HG03439 (cell line): Measurements from ENCODE around the gene MATN1.
"Not testable (repeated sequence)": the region's sequence is repeated elsewhere in the genome, so short reads cannot be mapped to it uniquely, and the experiment has no call there.

Source experiments
- ATAC-seq: cut with Tn5 transposase; IDR thresholded peaks from one replicate; pipeline ENCODE4 v1.9.1; 2021; ENCODE audit warnings: mild to moderate bottlenecking, moderate library complexity; ENCODE audit not compliant: unreplicated experiment

MATN1 gene

DNA sequence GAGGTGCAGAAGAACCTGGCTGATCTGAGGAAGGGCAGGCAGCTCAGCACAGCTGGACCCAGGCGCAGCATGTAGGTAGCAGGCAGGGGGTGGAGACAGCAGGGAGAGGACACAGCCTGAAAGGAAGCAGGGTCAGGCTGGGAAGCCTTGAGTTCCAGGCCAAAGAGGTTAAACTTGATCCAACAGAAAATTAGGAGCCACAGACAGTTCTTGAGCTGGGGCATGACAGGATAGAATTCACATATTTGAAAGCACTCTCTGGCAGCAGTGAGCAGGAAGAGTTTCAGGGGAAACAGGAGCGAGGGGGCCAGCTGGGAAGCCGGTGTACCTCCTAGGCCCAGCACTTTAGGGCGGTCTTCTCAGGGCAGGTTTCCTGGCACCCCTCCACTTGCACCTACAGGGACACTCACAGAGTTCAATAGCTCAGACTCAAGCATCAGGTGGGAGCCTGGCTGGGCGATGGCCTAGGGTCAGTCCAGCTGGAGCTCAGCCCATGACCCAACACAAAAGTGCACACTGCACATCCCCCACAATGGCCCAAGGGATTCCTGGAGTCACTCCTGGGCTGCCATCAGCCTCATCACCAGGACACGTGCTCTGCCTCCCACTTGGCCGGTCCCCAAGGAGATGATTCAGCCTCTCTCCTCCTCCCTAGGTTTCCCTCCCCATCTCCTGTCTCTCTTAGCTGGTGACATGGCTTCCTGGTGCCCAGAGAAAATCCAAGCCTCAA, 22.7 kb downstream of the MATN1 start:
- ATAC-seq: no peak

GRCh38 chr1:30699762-30700161, 23.6 kb downstream of the MATN1 start:
- ATAC-seq: no peak

GRCh38 chr1:30698401-30698981, 24.9 kb downstream of the MATN1 start:
- ATAC-seq: no peak

- no peak for ATAC-seq
Observed at GRCh38 chr1:30697571-30698376, 25.6 kb downstream of the MATN1 start.

DNA sequence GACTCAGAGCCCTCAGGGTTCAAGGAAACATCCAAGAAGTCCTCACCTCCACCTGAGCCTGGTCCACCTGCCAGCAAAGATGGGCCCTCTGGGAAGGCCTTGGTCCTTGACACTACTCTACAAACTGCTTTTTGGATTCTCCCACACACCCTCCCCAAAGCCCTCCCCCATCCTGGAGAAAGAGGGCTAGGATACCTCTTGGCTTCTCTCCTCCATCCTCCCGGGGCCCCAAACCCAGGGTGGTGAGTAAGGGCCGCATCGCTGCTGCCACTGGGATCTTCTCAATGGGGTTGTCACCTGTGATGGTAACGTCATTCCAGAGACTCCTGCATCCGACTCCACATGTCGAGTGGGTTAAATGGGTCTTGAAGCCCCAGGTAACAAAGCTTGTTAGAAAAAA, 26.6 kb downstream of the MATN1 start:
- ATAC-seq: no peak

DNA sequence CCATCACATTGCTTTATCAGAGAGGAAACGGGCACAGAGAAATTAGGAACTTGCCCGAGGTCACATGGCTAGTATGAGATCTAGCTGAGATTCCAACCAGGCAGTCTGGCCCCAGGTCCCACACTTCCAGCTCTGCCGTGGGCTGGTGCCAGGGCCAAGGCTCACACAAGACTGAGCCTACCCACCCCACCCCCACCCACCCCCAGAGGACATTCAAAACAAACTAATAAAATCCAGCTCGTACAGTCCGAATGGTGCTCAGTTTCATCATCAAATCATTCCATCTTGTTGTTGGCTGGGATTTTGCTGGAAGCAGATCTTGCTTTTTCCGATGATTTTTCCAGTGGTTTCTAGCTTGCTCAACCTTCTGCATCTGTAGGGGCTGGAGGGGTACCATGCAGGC, 27.9 kb downstream of the MATN1 start:
- no peak for ATAC-seq

DNA sequence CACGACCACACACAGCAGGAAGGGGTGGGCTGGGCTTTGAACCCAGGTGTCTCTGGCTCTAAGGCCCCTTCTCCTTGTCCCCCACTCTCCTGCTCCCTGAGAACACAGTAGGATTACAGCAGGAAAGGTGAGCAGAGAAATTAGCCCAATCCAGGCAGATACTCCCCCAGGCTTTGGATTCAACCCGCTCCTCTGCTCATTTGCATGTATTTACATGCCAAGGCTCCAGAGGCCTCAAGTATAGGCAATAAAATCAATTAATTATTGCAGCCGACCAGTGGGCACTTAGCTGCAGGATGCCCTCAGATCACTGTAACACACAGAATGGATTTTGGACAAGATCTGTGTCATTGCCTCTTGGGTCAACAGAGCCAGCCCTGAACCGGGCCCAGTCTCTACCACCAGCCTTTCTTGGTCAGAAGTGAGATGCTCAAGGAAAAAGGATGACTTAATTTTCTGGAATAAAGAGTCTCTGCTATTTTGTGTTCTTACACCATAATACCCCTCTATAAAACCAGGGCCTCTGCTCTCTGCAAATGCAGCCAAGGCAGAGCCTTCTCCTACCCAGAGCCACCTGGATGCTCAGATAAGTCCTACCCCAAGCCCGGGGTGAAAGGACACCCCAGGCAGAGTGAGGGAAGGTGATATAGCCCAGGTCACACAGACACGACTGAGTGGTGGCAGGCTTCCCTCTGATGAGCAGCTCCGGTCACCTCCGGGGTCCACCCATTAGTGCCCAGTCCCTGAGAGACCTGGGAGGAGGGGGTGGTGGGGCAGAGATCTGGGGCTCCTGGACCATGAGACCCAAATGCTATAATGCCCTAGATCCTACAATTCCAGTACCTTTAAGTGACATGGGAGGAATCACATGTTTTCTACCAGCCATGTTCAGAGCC, 28.9 kb downstream of the MATN1 start:
- ATAC-seq: no peak

GRCh38 chr1:30693822-30694221, 29.6 kb downstream of the MATN1 start:
- ATAC-seq: no peak

- ATAC-seq: no peak
Observed at GRCh38 chr1:30693366-30693765, 30.0 kb downstream of the MATN1 start.

DNA sequence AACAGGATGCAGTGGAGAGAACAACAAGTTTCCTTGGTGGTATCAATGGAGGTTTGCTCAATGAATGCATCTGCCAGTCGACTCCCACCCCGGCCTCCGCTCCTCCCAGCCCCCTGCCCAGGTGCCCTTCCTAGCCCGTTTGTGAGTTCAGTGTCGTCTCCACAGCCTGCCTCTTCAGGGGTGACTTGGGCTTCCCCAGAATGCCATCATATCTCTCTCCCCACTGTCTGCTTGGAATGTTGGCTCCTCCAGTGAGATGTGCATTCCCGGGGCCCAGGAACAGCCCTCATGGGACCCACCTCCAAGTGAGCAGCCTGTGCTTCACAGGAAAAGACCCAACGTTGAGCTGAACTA, 30.5 kb downstream of the MATN1 start:
- no peak for ATAC-seq

GRCh38 chr1:30692201-30692947, 31.0 kb downstream of the MATN1 start:
- no peak for ATAC-seq

- no peak for ATAC-seq
Observed at GRCh38 chr1:30691480-30691879, 31.9 kb downstream of the MATN1 start.

- ATAC-seq: no peak
Observed at GRCh38 chr1:30689901-30690645, 33.3 kb downstream of the MATN1 start.

DNA sequence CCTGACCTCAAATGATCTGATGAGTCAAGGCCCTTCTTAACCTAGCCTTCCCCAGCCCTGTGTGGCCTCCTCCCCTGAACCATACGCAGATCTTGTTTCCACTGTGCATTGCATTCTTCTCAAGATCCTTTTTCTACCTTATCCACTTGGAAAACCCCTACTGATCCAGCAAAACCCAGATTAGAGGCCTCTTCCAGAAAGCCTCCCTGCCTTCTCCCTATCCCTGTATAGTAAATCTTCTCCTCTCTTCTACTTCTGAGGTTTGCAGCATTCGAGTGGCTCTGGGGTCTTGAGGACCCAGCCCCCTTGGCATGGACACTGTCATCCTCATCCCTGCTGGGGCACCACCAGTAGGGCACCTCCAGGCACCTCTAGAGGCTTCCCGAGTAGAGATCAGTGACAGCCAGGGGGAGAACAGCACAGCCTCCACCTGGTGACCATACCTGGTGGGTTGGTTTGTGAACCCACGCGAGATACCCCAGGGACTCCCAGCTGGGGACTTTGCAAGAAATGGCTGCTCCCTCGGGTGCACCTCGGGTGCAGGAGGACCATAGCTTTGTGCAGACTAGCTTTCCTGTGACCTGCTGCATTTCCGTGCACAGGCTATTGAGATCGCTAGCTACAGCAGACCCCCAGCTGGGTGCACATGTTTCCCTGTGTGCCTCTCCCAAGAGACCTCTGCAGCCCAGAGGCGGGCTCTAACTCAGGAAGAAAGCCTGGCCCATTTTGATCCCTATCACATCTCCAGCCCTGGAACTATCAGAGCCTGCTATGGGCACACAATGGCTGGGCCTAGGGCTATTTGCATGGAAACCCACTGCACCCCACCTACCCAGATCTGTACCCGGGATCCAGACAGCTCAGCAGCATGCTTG, 34.2 kb downstream of the MATN1 start:
- ATAC-seq: no peak

- not testable (repeated sequence) for ATAC-seq
Observed at GRCh38 chr1:30688516-30688915, 34.9 kb downstream of the MATN1 start.

DNA sequence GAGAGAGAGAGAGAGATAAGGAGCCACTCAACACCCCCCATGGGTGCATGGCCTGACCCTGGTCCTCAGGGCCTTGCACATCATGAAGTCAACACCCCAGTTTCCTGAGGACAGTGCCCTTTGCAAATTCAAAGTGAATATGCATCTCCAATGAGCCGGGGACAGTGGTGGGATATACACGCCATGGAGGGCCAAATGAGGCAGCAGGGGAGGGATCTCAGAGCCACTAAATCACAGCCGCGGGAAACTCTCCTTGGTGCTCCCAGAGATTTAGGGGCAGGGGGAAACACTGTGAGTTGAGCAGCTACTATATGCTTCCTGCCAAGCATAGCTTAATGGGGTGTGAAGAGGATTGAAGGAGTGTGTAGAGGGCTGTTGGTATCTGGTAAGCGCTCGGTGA, 35.5 kb downstream of the MATN1 start:
- ATAC-seq: no peak

DNA sequence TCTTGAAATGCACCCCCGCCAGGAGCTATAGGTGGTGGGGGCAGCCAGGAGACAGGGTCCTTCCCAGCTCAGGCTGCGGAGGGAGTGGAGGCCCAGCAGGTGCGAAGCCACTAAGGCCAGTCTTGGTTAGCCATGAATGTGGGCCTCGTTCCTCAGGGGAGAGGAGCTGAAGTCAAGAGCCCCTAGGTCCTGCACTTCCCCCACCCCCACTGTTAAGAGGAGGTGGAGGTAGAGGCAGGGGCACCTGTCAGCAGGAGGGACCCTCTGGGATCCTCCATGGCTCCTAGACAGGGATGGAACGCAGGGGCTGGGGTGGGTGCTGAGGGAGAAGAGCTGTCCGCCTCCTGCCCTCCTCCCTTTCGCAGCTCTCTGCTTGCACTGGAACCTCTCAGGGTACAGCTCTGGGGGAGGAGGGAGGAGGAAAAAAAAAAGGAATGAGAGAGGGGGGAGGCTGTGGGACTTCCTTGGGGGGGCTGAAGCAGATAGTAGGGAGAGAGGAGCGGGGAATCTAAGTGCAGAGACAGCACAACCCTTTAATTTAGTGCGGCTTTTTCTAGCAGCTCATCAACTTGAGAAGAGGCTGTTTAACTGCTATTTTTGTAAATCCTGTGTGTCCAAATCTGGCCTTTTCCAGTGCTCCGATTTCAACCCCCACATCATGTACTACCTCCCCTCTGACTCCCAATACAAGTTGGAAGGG, 37.0 kb downstream of the MATN1 start:
- ATAC-seq: no peak

- ATAC-seq: no peak
Observed at GRCh38 chr1:30685796-30686165, 37.6 kb downstream of the MATN1 start.
